ENCODE results near the gene SCD5. TPM values are rescaled to one million over a fixed set of nuclear protein-coding genes. Genes with fewer than 3 reads are reported as not detected.
A peak's percentile ranks its signal among the peaks of the same experiment; 100 is the strongest.

SCD5 gene
- polyA plus RNA-seq, 1 donor from 2014 or later, result 212 TPM

- Histone ChIP-seq H3K36me3 (ENCODE audit: insufficient read depth, low read length) (no peaks in the 10 kb centered on the region), H4K20me1 (ENCODE audit: insufficient read depth) (no peaks in the 10 kb centered on the region), H2AFZ (ENCODE audit: low read depth, low read length) (no peak overlapping the region), H3K27me3 (ENCODE audit: insufficient read depth, low read depth, low read length) (no peaks in the 10 kb centered on the region), H3K27ac (ENCODE audit: low read length) (no peak overlapping the region), H3K9me3 (ENCODE audit: low read length) (no peaks in the 10 kb centered on the region), H3K4me3 (ENCODE audit: low read length) (no peak overlapping the region), H3K4me2 (ENCODE audit: low read length) (no peak overlapping the region), H3K9ac (ENCODE audit: low read length) (no peak overlapping the region), H3K9me2 (ENCODE audit: insufficient read depth, low read length) (no peaks in the 10 kb centered on the region), H3K79me2 (replicated peaks; ENCODE audit: insufficient read depth, low read length) (no peaks in the 10 kb centered on the region), H3F3A (ENCODE audit: insufficient read depth, low read length, poor library complexity, severe bottlenecking) (no peaks in the 10 kb centered on the region)
- TF ChIP-seq TAF1 (IDR thresholded peaks at IDR 0.05; ENCODE audit: low read depth), result no peak
- no peak for TF ChIP-seq EP300 (conservative IDR thresholded peaks at IDR 0.05; ENCODE audit: poor library complexity, severe bottlenecking)
- TF ChIP-seq EZH2 (IDR thresholded peaks at IDR 0.05; ENCODE audit: borderline replicate concordance, insufficient read depth, low read length, poor library complexity, severe bottlenecking), result no peak
- TF ChIP-seq RAD21 (conservative IDR thresholded peaks at IDR 0.05), result no peak
- TF ChIP-seq, protein P1, sequence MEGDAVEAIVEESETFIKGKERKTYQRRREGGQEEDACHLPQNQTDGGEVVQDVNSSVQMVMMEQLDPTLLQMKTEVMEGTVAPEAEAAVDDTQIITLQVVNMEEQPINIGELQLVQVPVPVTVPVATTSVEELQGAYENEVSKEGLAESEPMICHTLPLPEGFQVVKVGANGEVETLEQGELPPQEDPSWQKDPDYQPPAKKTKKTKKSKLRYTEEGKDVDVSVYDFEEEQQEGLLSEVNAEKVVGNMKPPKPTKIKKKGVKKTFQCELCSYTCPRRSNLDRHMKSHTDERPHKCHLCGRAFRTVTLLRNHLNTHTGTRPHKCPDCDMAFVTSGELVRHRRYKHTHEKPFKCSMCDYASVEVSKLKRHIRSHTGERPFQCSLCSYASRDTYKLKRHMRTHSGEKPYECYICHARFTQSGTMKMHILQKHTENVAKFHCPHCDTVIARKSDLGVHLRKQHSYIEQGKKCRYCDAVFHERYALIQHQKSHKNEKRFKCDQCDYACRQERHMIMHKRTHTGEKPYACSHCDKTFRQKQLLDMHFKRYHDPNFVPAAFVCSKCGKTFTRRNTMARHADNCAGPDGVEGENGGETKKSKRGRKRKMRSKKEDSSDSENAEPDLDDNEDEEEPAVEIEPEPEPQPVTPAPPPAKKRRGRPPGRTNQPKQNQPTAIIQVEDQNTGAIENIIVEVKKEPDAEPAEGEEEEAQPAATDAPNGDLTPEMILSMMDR (IDR thresholded peaks at IDR 0.05; ENCODE audit: poor library complexity, severe bottlenecking), result no peak
- no peak for TF ChIP-seq REST (IDR thresholded peaks at IDR 0.05; ENCODE audit: borderline replicate concordance)
- TF ChIP-seq SMC3 (conservative IDR thresholded peaks at IDR 0.05; ENCODE audit: poor library complexity), result no peak
- TF ChIP-seq POLR2AphosphoS5 (IDR thresholded peaks at IDR 0.05), result no peak
- no peak for TF ChIP-seq MXI1 (conservative IDR thresholded peaks at IDR 0.05; ENCODE audit: poor library complexity, severe bottlenecking)
Observed at GRCh38 chr4:82706349-82707000, 92.1 kb downstream of the SCD5 start.

- Histone ChIP-seq H3K79me2 (replicated peaks; ENCODE audit: insufficient read depth, low read length) (no peaks in the 10 kb centered on the region), H3K36me3 (ENCODE audit: insufficient read depth, low read length) (no peaks in the 10 kb centered on the region), H3K9me3 (ENCODE audit: low read length) (no peaks in the 10 kb centered on the region), H4K20me1 (ENCODE audit: insufficient read depth) (no peaks in the 10 kb centered on the region), H3F3A (ENCODE audit: insufficient read depth, low read length, poor library complexity, severe bottlenecking) (no peaks in the 10 kb centered on the region), H3K4me2 (ENCODE audit: low read length) (no peak overlapping the region), H3K4me3 (ENCODE audit: low read length) (peak overlapping the region; percentile 5), H2AFZ (ENCODE audit: low read depth, low read length) (no peak overlapping the region), H3K9me2 (ENCODE audit: insufficient read depth, low read length) (no peaks in the 10 kb centered on the region), H3K27me3 (ENCODE audit: insufficient read depth, low read depth, low read length) (no peaks in the 10 kb centered on the region), H3K27ac (ENCODE audit: low read length) (no peak overlapping the region), H3K9ac (ENCODE audit: low read length) (no peak overlapping the region)
- no peak for TF ChIP-seq SMC3 (conservative IDR thresholded peaks at IDR 0.05; ENCODE audit: poor library complexity)
- TF ChIP-seq MXI1 (conservative IDR thresholded peaks at IDR 0.05; ENCODE audit: poor library complexity, severe bottlenecking), result no peak
Observed at GRCh38 chr4:82705928-82706300, 92.7 kb downstream of the SCD5 start.

All from neural cell (in vitro differentiated cells).